ENCODE results near the gene CCDC12. TPM values are rescaled to one million over a fixed set of nuclear protein-coding genes. Genes with fewer than 3 reads are reported as not detected.

Gene CCDC12
- total RNA-seq, 1 donor from 2014 or later = 33.1 TPM

GRCh38 chr3:46942076-46942475 is 34.5 kb downstream of the CCDC12 start:
- peak; percentile 68 for DNase-seq (ENCODE audit: low spot score)

GRCh38 chr3:46939578-46940445 is 36.7 kb downstream of the CCDC12 start:
- DNase-seq (ENCODE audit: low spot score) = peak; percentile 86

- peak; percentile 43 for DNase-seq (ENCODE audit: low spot score)
Measured at GRCh38 chr3:46938118-46938517, 38.4 kb downstream of the CCDC12 start.

- no peak for DNase-seq (ENCODE audit: low spot score)
Measured at GRCh38 chr3:46936733-46937250, 39.8 kb downstream of the CCDC12 start.

GRCh38 chr3:46935989-46936558 is 40.5 kb downstream of the CCDC12 start:
- no peak for DNase-seq (ENCODE audit: low spot score)

GRCh38 chr3:46935168-46935858 is 41.2 kb downstream of the CCDC12 start:
- DNase-seq (ENCODE audit: low spot score) = peak; percentile 88

- DNase-seq (ENCODE audit: low spot score) = peak; percentile 87
Measured at GRCh38 chr3:46934498-46935167, 41.9 kb downstream of the CCDC12 start.

GRCh38 chr3:46934072-46934471 is 42.5 kb downstream of the CCDC12 start:
- peak; percentile 68 for DNase-seq (ENCODE audit: low spot score)

GRCh38 chr3:46933261-46933660 is 43.3 kb downstream of the CCDC12 start:
- no peak for DNase-seq (ENCODE audit: low spot score)

- peak; percentile 78 for DNase-seq (ENCODE audit: low spot score)
Measured at GRCh38 chr3:46932455-46933225, 43.9 kb downstream of the CCDC12 start.

- peak; percentile 86 for DNase-seq (ENCODE audit: low spot score)
Measured at GRCh38 chr3:46931631-46932331, 44.8 kb downstream of the CCDC12 start.

GRCh38 chr3:46930945-46931403 is 45.6 kb downstream of the CCDC12 start:
- peak; percentile 8 for DNase-seq (ENCODE audit: low spot score)

- DNase-seq (ENCODE audit: low spot score) = peak; percentile 81
Measured at GRCh38 chr3:46930166-46930944, 46.2 kb downstream of the CCDC12 start.

GRCh38 chr3:46929324-46929723 is 47.2 kb downstream of the CCDC12 start:
- DNase-seq (ENCODE audit: low spot score) = peak; percentile 47

GRCh38 chr3:46928282-46928681 is 48.3 kb downstream of the CCDC12 start:
- DNase-seq (ENCODE audit: low spot score) = no peak

GRCh38 chr3:46927718-46928073 is 48.8 kb downstream of the CCDC12 start:
- peak; percentile 14 for DNase-seq (ENCODE audit: low spot score)

- peak; percentile 79 for DNase-seq (ENCODE audit: low spot score)
Measured at GRCh38 chr3:46926871-46927717, 49.5 kb downstream of the CCDC12 start.

- peak; percentile 64 for DNase-seq (ENCODE audit: low spot score)
Measured at GRCh38 chr3:46926447-46926846, 50.1 kb downstream of the CCDC12 start.
